Measurements from ENCODE around the gene MRPS14. TPM values are rescaled to one million over a fixed set of nuclear protein-coding genes. Genes with fewer than 3 reads are reported as not detected.
"Not testable (repeated sequence)": the region's sequence is repeated elsewhere in the genome, so short reads cannot be mapped to it uniquely, and the experiment has no call there.

Gene MRPS14
- total and polyA plus RNA-seq, 2 donors (not counting 1 experiment from before 2014, with no cell fraction given): 31.6 to 39.5 TPM

DNA sequence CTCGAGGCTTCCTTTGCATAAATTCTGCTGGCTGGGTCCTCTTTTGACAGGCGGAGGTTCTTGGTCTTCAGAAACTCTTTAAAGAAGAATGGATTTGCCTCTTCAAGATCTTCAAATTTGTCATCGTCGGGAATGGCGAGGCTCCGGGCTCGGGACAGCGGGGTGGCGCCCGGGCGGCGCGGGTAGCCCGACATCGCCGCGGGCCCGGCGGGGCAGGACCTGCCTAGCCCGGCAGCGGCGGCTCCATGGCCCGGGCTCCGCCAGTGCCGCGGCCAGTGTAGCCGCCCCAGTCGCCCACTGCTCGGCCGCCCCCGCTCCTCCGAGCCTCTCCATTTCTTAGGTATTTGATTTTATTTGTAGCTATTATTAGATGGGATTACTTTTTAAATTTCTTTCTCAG is 22.3 kb upstream of the MRPS14 start:
- H3K79me2 ChIP-seq (ENCODE audit: control insufficient read depth, insufficient read depth, low read length): no peaks in the 10 kb centered on the region
- no peak overlapping the region for H2AFZ ChIP-seq (ENCODE audit: low read length)
- DNase-seq (ENCODE audit: low read depth in 2 of 2): no peak
- H3K4me2 ChIP-seq (ENCODE audit: extremely low read depth, insufficient read depth, low read length): no peak overlapping the region
- no peaks in the 10 kb centered on the region for H3K9me3 ChIP-seq (ENCODE audit: control insufficient read depth, insufficient read depth, low read depth, low read length)
- H3K9ac ChIP-seq (ENCODE audit: insufficient read depth, low read length): no peak overlapping the region
- no peaks in the 10 kb centered on the region for H4K20me1 ChIP-seq (ENCODE audit: control insufficient read depth, extremely low read depth, insufficient read depth, low read length)
- H3K27ac ChIP-seq (ENCODE audit: insufficient read depth, low read length): no peak overlapping the region
- no peak overlapping the region for H3K4me3 ChIP-seq (replicated peaks in 1 of 4; ENCODE audit: control extremely low read depth in 1 of 4, insufficient read depth in 1 of 4, low read depth in 3 of 4, low read length in 4 of 4)
- no peaks in the 10 kb centered on the region for H3K4me1 ChIP-seq (ENCODE audit: control insufficient read depth, extremely low read depth, insufficient read depth, low read length)
- TF ChIP-seq EZH2 (IDR thresholded peaks at IDR 0.05; ENCODE audit: low read length, missing control alignments): no peak
- TF ChIP-seq CTCF (conservative IDR thresholded peaks at IDR 0.05 in 1 of 2, IDR thresholded peaks at IDR 0.05 in 1 of 2; ENCODE audit: low read depth in 1 of 2, low read length in 2 of 2): no peak
- H3K27me3 ChIP-seq (ENCODE audit: control insufficient read depth, insufficient read depth, low read length): no peaks in the 10 kb centered on the region
- no peaks in the 10 kb centered on the region for H3K36me3 ChIP-seq (ENCODE audit: control insufficient read depth, insufficient read depth, low read length)

GRCh38 chr1:175045097-175045496 is 21.9 kb upstream of the MRPS14 start:
- no peak overlapping the region for H3K9ac ChIP-seq (ENCODE audit: insufficient read depth, low read length)
- TF ChIP-seq EZH2 (IDR thresholded peaks at IDR 0.05; ENCODE audit: low read length, missing control alignments) (no peak), CTCF (conservative IDR thresholded peaks at IDR 0.05 in 1 of 2, IDR thresholded peaks at IDR 0.05 in 1 of 2; ENCODE audit: low read depth in 1 of 2, low read length in 2 of 2) (no peak)
- H3K79me2 ChIP-seq (ENCODE audit: control insufficient read depth, insufficient read depth, low read length): no peaks in the 10 kb centered on the region
- H3K27me3 ChIP-seq (ENCODE audit: control insufficient read depth, insufficient read depth, low read length): no peaks in the 10 kb centered on the region
- no peaks in the 10 kb centered on the region for H3K4me1 ChIP-seq (ENCODE audit: control insufficient read depth, extremely low read depth, insufficient read depth, low read length)
- no peak overlapping the region for H2AFZ ChIP-seq (ENCODE audit: low read length)
- H3K27ac ChIP-seq (ENCODE audit: insufficient read depth, low read length): no peak overlapping the region
- no peak overlapping the region for H3K4me3 ChIP-seq (replicated peaks in 1 of 4; ENCODE audit: control extremely low read depth in 1 of 4, insufficient read depth in 1 of 4, low read depth in 3 of 4, low read length in 4 of 4)
- no peak for DNase-seq (ENCODE audit: low read depth in 2 of 2)
- no peaks in the 10 kb centered on the region for H4K20me1 ChIP-seq (ENCODE audit: control insufficient read depth, extremely low read depth, insufficient read depth, low read length)
- H3K9me3 ChIP-seq (ENCODE audit: control insufficient read depth, insufficient read depth, low read depth, low read length): no peaks in the 10 kb centered on the region
- no peaks in the 10 kb centered on the region for H3K36me3 ChIP-seq (ENCODE audit: control insufficient read depth, insufficient read depth, low read length)
- H3K4me2 ChIP-seq (ENCODE audit: extremely low read depth, insufficient read depth, low read length): no peak overlapping the region

- H3K9ac ChIP-seq (ENCODE audit: insufficient read depth, low read length): not testable (repeated sequence)
Observed at GRCh38 chr1:175044591-175044990, 21.4 kb upstream of the MRPS14 start.

More at GRCh38 chr1:175044591-175044990, 21.4 kb upstream of the MRPS14 start:
- H3K36me3 ChIP-seq (ENCODE audit: control insufficient read depth, insufficient read depth, low read length); H3K4me1 ChIP-seq (ENCODE audit: control insufficient read depth, extremely low read depth, insufficient read depth, low read length); H3K79me2 ChIP-seq (ENCODE audit: control insufficient read depth, insufficient read depth, low read length); H3K4me2 ChIP-seq (ENCODE audit: extremely low read depth, insufficient read depth, low read length); H4K20me1 ChIP-seq (ENCODE audit: control insufficient read depth, extremely low read depth, insufficient read depth, low read length); H3K27me3 ChIP-seq (ENCODE audit: control insufficient read depth, insufficient read depth, low read length); H3K27ac ChIP-seq (ENCODE audit: insufficient read depth, low read length); H3K9me3 ChIP-seq (ENCODE audit: control insufficient read depth, insufficient read depth, low read depth, low read length); H3K4me3 ChIP-seq (replicated peaks in 1 of 4; ENCODE audit: control extremely low read depth in 1 of 4, insufficient read depth in 1 of 4, low read depth in 3 of 4, low read length in 4 of 4); H2AFZ ChIP-seq (ENCODE audit: low read length); DNase-seq (ENCODE audit: low read depth in 2 of 2): not testable (repeated sequence)
